ENCODE results near the gene MDC1. TPM values are rescaled to one million over a fixed set of nuclear protein-coding genes. Genes with fewer than 3 reads are reported as not detected.

Gene MDC1
- total and polyA plus RNA-seq, 2 of the 13 experiments (the other 11 are each of a cell fraction or from before 2014, with no cell fraction given): 8.4 to 14.0 TPM

DNA sequence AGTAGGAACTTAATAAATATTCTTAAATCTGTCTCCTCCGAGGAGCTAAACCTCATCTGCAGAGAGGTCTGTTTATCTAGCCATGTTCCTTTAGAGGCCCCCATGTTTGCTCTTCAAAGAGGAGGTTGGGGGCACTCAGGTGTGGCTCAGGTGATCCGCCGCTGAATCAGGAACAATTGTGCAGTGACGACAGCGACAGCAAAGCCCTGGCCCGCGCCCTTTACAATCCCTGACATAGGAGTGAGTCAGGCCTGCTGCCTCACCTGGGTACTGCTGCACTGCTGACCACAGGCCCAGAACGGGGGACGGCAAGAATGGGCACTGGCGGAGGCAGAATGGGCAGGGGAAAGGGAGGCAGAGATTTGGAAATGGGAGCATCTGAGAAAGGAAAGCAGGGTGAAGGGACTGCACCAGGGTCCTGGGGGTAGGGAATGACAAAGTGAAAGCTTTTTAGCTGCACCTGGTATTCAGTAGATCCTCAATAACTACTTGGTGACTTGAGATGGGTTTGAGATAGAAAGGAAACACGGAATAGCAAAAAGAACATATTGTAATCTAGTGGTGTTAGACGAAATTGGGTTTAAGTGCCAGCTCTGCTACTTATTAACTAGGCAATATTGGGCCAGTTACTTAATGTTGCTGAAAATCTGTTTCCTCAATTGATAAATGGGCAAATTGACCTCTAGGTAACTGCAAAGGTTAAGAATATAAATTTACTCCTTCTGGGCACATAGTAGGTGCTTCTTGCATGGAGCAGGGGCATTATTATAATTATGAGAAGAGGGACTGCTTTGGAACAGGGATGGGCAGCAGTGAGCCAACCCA is 32.7 kb upstream of the MDC1 start (continued):
- TF ChIP-seq, protein P1, sequence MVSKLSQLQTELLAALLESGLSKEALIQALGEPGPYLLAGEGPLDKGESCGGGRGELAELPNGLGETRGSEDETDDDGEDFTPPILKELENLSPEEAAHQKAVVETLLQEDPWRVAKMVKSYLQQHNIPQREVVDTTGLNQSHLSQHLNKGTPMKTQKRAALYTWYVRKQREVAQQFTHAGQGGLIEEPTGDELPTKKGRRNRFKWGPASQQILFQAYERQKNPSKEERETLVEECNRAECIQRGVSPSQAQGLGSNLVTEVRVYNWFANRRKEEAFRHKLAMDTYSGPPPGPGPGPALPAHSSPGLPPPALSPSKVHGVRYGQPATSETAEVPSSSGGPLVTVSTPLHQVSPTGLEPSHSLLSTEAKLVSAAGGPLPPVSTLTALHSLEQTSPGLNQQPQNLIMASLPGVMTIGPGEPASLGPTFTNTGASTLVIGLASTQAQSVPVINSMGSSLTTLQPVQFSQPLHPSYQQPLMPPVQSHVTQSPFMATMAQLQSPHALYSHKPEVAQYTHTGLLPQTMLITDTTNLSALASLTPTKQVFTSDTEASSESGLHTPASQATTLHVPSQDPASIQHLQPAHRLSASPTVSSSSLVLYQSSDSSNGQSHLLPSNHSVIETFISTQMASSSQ (IDR thresholded peaks at IDR 0.05; ENCODE audit: low read depth): 0 out of 2 replicates have a peak, but pooled peaks have one; percentile 10
- TF ChIP-seq, protein P1 (CRISPR knock-in tag; IDR thresholded peaks at IDR 0.05; ENCODE audit: borderline replicate concordance): no peak
- no peak for TF ChIP-seq ZNF569 (CRISPR knock-in tag; IDR thresholded peaks at IDR 0.05; ENCODE audit: borderline replicate concordance)
- TF ChIP-seq, protein P2, sequence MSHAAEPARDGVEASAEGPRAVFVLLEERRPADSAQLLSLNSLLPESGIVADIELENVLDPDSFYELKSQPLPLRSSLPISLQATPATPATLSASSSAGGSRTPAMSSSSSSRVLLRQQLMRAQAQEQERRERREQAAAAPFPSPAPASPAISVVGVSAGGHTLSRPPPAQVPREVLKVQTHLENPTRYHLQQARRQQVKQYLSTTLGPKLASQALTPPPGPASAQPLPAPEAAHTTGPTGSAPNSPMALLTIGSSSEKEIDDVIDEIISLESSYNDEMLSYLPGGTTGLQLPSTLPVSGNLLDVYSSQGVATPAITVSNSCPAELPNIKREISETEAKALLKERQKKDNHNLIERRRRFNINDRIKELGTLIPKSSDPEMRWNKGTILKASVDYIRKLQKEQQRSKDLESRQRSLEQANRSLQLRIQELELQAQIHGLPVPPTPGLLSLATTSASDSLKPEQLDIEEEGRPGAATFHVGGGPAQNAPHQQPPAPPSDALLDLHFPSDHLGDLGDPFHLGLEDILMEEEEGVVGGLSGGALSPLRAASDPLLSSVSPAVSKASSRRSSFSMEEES (CRISPR knock-in tag; IDR thresholded peaks at IDR 0.05): no peak
- TF ChIP-seq, protein P3, sequence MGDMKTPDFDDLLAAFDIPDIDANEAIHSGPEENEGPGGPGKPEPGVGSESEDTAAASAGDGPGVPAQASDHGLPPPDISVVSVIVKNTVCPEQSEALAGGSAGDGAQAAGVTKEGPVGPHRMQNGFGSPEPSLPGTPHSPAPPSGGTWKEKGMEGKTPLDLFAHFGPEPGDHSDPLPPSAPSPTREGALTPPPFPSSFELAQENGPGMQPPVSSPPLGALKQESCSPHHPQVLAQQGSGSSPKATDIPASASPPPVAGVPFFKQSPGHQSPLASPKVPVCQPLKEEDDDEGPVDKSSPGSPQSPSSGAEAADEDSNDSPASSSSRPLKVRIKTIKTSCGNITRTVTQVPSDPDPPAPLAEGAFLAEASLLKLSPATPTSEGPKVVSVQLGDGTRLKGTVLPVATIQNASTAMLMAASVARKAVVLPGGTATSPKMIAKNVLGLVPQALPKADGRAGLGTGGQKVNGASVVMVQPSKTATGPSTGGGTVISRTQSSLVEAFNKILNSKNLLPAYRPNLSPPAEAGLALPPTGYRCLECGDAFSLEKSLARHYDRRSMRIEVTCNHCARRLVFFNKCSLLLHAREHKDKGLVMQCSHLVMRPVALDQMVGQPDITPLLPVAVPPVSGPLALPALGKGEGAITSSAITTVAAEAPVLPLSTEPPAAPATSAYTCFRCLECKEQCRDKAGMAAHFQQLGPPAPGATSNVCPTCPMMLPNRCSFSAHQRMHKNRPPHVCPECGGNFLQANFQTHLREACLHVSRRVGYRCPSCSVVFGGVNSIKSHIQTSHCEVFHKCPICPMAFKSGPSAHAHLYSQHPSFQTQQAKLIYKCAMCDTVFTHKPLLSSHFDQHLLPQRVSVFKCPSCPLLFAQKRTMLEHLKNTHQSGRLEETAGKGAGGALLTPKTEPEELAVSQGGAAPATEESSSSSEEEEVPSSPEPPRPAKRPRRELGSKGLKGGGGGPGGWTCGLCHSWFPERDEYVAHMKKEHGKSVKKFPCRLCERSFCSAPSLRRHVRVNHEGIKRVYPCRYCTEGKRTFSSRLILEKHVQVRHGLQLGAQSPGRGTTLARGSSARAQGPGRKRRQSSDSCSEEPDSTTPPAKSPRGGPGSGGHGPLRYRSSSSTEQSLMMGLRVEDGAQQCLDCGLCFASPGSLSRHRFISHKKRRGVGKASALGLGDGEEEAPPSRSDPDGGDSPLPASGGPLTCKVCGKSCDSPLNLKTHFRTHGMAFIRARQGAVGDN (CRISPR knock-in tag; IDR thresholded peaks at IDR 0.05): peak; percentile 97
- TF ChIP-seq, protein P4, sequence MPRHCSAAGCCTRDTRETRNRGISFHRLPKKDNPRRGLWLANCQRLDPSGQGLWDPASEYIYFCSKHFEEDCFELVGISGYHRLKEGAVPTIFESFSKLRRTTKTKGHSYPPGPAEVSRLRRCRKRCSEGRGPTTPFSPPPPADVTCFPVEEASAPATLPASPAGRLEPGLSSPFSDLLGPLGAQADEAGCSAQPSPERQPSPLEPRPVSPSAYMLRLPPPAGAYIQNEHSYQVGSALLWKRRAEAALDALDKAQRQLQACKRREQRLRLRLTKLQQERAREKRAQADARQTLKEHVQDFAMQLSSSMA (CRISPR knock-in tag; IDR thresholded peaks at IDR 0.05): 0 out of 2 replicates have a peak, but pooled peaks have one; percentile 38
- TF ChIP-seq HNRNPH1 (optimal IDR thresholded peaks at IDR 0.05; ENCODE audit: low read depth, low read length): peak; percentile 59
- no peak for TF ChIP-seq ZNF703 (CRISPR knock-in tag; IDR thresholded peaks at IDR 0.05; ENCODE audit: borderline replicate concordance)
- no peak for TF ChIP-seq FLYWCH1 (CRISPR knock-in tag; IDR thresholded peaks at IDR 0.05)
- no peak for TF ChIP-seq SP2 (CRISPR knock-in tag; IDR thresholded peaks at IDR 0.05)
- 0 out of 2 replicates have a peak, but pooled peaks have one; percentile 21 for TF ChIP-seq ZSCAN21 (CRISPR knock-in tag; IDR thresholded peaks at IDR 0.05; ENCODE audit: borderline replicate concordance)
- 0 out of 2 replicates have a peak, but pooled peaks have one; percentile 13 for TF ChIP-seq ZNF33B (CRISPR knock-in tag; IDR thresholded peaks at IDR 0.05)
- TF ChIP-seq, protein P5, sequence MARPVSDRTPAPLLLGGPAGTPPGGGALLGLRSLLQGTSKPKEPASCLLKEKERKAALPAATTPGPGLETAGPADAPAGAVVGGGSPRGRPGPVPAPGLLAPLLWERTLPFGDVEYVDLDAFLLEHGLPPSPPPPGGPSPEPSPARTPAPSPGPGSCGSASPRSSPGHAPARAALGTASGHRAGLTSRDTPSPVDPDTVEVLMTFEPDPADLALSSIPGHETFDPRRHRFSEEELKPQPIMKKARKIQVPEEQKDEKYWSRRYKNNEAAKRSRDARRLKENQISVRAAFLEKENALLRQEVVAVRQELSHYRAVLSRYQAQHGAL (CRISPR knock-in tag; IDR thresholded peaks at IDR 0.05; ENCODE audit: not compliant biosample characterization): peak; percentile 40
- TF ChIP-seq, protein P6, sequence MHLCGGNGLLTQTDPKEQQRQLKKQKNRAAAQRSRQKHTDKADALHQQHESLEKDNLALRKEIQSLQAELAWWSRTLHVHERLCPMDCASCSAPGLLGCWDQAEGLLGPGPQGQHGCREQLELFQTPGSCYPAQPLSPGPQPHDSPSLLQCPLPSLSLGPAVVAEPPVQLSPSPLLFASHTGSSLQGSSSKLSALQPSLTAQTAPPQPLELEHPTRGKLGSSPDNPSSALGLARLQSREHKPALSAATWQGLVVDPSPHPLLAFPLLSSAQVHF (CRISPR knock-in tag; IDR thresholded peaks at IDR 0.05): peak; percentile 23; the same call in 1 of the 2 replicates
- no peak for TF ChIP-seq ZSCAN30 (CRISPR knock-in tag; IDR thresholded peaks at IDR 0.05)

All from HepG2 (cell line).